ENCODE data around the gene EML5.

- TF ChIP-seq CTCF (IDR thresholded peaks at IDR 0.05) (no peak), ZFX (IDR thresholded peaks at IDR 0.05; ENCODE audit: borderline replicate concordance) (no peak)
Observed at GRCh38 chr14:88597038-88597437, 195.7 kb downstream of the EML5 start.
